Hematopoietic multipotent progenitor cell treated with erythropoietin and hydrocortisone succinate and interleukin-3 and kit ligand, for 15 days (in vitro differentiated cells): ENCODE data around the gene JARID2.
"Not testable (repeated sequence)": the region's sequence is repeated elsewhere in the genome, so short reads cannot be mapped to it uniquely, and the experiment has no call there.

Source experiments
- DNase-seq: peaks from one replicate; pipeline ENCODE4 v3.0.0-alpha.2; 2015; ENCODE audit warnings: low spot score

The JARID2 gene

DNA sequence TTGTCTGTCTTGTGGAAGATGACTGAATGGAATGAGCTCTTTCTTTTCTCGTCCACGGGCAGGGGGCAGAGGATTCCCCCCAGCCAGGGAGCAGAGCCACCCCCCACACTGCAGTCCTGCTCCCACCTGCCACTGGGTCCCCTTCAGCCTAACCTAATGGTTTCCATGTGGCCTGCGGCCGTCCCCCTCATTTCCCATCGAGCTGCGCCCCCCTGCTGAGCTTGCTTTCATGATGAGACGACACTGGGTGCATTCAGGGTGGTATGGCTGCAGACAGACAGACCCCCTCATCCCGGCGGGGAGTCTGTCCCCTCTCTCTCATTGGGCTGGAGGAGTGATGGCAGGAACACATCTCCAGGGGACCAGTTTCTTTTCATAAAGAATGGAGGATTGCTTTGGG is 276.2 kb downstream of the JARID2 start:
- DNase-seq, result no peak

DNA sequence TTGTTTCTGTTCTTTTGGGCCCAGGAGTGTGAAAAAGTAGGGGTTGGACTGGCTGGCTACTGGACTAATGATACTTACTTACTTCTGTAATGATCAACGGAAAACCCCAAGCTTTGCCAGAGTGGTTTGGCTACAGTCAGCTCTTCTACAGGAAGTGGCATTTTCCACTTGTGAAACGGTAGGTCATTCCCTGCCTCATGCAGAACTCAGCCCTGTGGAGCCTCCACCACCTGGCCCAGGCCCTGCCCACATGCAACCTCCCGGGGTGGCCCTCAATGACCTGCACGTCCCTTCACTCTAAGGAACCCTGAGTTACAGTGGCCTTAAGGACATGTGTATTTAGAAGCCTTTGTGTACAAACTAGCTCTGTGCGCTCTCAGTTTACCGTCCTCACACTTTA is 276.6 kb downstream of the JARID2 start:
- DNase-seq, result no peak

DNA sequence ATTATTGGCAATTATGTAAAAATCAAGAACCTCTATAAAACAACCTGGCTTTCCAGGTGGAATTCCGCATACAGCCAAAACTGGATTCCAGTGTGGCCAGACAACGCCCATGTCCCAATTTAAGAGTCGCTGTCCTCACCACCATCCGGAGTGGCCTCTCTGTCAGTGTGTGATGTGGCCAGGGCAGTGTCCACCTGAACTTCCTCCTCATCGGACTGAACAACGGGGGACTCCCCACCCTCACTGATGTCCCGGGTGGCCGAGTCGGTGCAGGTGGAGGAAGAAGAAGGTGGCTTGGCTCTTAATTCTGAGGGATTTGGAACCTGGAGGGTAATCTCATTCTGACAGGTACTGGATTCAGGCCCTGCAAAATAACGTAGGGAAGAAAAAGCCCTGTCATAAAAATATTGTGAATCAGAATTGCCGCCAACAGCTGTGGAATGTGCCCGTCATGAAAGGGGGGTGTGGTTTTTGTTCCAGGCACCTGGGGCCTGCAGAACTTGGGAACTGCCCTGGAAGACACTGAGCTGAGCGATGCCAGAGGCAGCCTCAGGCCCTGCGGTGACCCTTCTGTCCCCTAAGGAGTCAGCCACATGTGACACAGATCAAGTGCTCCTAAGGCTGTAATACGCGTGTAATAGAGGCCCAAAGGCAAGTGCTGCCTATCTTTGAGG is 277.1 kb downstream of the JARID2 start:
- DNase-seq, result no peak

- no peak for DNase-seq
These were observed 278.1 kb downstream of the JARID2 start for GRCh38 chr6:15523679-15524630.

- DNase-seq, result no peak
These were observed 279.1 kb downstream of the JARID2 start for GRCh38 chr6:15524861-15525401.

DNA sequence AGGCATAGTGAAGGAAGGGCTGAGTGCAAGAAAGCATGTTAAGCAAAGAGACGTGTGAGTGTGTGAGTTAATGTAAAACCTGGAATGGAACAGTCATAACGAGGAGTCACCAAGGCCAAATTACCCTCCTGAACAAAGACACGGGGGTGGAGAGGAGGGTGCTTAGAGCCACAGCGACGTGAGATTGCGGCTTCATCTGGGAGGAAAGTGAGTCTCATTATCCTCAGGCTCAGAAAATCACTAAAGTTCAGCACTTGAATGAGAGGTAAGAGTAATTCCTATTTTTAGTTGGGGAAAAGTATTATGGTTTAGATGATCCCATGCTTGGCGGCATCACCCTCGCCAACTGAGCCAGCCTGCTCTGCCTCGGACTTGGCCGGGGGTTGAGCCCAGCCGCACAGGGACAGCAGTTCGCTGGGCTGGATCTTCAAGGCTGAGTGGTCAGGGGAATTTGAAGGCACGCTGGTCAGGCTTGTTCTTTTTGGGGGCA is 280.4 kb downstream of the JARID2 start:
- no peak for DNase-seq

- no peak for DNase-seq
These were observed 282.2 kb downstream of the JARID2 start for GRCh38 chr6:15527838-15528617.

DNA sequence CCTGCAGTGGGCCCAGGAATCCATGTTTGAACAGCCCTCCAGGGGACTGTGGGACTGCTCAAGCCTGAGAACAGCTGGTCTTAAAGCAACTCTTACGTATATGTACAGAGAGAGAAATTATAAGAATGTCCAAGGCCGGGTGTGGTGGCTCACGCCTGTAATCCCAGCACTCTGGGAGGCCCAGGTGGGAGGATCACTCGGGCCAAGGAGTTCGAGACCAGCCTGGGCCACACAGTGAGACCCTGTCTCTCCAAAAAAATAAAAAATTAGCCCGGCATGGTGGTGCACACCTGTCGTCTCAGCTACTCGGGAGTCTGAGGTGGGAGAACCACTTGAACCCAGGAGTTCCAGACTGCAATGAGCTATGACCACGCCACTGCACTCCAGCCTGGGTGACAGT is 283.0 kb downstream of the JARID2 start:
- no peak for DNase-seq

- no peak for DNase-seq
These were observed 284.5 kb downstream of the JARID2 start for GRCh38 chr6:15530411-15530810.

DNA sequence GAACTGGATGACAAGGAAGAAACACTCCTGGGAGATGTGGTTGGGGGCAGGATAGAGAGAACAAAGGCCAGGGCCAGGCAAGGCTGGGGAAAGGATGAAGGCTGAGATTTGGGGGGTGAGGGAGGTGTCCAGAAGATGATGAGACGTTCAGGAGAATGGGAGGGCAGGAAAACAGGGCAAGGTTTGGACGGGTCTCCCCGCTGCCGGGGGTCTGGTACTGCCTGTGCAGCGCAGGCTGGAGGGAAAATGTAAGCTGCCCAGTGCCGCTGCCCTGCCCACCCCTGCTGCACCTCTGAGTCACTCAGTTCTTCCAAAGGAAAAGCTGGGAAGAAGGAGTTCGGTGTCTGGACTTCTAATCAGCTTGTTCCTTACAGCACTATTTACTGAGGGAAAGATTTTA is 286.1 kb downstream of the JARID2 start:
- no peak for DNase-seq

GRCh38 chr6:15533379-15534026 is 287.6 kb downstream of the JARID2 start:
- no peak for DNase-seq

DNA sequence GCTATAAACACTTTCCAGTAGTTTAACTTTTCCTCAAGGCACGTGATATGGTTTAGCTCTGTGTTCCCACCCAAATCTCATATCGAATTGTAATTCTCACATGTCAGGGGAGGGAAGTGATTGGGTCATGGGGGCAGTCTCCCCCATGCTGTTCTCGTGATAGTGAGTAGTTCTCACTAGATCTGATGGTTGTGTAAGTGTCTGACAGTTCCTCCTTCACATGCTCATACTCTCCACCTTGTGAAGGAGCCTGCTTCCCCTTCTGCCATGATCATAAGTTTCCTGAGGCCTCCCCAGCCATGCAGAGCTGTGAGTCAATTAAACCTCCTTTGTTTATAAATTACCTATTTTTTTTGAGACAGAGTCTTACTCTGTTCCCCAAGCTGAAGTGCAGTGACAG is 289.1 kb downstream of the JARID2 start:
- DNase-seq, result no peak

DNA sequence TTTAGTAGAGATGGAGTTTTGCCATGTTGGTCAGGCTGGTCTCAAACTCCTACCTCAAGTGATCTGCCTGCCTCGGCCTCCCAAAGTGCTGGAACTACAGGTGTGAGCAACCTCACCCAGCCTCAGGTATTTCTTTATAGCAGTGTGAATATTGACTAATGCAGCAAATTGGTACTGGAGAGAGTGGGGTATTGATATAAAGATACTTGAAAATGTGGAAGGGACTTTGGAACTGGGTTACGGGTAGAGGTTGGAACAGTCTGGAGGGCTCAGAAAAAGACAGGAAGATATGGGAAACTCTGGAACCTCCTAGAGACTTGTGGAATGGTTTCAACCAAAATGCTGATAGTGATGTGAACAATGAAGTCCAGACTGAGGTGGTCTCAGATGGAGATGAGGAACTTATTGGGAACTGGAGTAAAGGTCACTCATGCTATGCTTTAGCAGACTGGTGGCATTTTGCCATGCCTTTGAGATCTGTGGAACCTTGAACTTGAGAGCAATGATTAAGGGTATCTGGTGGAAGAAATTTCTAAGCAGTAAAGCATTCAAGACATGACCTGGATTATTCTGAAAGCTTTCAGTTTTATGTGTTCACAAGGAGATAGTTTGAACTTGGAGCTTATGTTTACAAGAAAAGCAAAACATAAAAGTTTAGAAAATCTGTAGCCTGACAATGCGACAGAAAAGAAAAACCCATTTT is 289.8 kb downstream of the JARID2 start:
- DNase-seq, result no peak

DNA sequence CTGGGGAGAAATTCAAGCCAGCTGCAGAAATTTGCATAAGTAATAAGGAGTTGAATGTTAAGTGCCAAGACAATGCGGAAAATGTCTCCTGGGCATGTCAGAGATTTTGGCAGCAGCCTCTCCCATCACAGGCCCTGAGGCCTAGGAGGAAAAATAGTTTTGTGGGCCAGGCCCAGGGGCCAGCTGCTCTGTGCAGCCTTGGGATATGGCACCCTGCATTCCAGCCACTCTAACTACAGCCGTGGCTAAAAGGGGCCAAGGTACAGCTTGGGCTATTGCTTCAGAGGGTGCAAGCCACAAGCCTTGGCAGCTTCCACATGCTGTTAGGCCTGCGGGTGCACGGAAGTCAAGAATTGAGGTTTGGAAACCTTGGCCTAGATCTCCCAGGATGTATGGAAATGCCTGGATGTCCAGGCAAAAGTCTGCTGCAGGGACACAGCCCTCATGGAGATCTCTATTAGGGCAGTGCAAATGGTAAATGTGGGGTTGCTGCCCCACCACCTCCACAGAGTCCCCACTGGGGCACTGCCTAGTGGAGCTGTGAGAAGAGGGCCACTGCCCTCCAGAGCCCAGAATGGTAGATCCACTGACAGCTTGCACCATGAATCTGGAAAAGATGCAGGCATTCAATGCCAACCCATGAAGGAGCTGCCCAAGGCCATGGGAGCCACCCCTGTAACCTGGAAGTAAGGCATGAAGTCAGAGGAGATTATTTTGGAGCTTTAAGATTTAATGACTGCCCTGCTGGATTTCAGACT is 290.5 kb downstream of the JARID2 start:
- no peak for DNase-seq

DNA sequence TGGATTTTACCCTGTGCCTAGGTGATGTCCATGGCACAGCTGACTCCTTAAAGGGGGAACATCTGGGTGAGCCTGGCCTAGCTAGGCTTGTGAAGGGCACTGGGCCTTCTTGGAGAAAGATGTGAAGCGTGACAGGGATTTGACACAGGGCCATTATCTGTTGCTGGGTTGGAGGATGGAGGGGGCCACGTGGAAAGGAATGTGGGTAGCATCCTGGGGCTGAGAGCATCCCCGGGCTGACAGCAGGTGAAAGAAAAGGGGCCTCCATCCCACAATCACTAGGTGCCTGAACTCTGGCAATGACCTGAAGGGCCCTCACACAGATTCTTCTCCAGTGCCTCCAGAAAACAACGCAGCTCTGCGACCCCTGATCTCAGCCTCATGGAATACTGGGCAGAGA is 292.2 kb downstream of the JARID2 start:
- DNase-seq, result no peak

DNA sequence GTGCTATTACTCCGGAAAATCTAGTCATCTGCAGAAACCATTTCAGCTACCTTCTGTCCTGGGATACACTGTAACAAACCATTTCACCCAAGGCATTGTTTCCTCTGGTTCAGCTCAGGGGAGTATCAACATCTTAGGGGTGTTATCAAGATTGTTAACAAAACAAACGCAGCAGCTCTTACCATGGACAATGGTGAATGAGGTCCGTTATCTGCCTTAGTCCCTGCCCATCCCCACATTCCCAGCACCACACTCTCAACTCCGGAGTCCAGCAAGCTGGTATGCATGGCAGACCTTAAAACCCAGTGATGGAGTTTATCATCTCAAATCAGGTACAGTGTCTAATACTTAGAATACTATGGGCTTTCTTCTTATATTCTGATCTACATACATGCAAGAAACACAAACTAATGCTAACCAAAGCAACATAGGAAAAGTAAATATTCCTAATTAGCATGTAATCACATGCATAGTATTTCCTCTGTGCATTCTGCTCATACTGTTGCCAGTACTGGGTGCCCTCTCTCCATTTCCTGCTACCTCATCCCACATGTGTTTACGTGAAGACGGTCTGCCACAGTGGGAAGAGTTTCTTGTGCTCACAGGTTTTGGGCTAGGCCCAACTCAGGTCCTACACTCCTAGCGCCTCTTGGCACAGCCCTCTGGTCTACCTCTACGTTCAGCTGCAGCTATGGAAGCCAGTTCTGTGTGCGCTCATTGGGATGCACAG is 293.1 kb downstream of the JARID2 start:
- no peak for DNase-seq

DNA sequence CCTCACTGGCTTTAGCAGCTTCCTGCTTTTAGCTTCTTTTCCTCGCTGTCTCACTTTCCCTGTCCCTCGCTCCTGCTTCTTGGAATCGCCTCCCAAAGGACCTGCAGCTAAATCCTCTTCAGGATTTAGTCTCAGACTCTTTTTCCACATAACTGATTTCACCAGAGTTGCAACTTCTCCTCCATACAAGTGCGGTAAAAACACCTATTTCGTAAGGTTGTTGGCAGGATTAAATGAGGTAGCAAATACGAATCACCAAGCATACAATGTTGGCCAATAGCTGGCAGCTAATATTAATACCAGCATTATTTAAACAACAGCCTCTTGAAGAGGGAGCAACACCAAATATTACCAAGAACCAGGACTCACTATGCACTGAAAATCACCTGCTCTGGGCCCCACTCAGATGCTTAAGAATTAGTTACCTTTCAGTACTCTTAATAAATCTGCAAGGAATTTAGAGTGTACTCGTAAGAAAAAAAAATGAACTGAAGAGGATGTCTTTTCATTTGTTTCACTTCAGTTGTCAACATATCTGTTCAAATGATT is 293.9 kb downstream of the JARID2 start:
- no peak for DNase-seq

GRCh38 chr6:15543332-15543917 is 297.6 kb downstream of the JARID2 start:
- not testable (repeated sequence) for DNase-seq
